IgD-negative memory B cell (primary cell): ENCODE results near the gene SMG7. TPM values are rescaled to one million over a fixed set of nuclear protein-coding genes. Genes with fewer than 3 reads are reported as not detected.

Experiments used
- H3K27ac Mint-ChIP-seq, 3 donors: one replicate each; pipeline ENCODE4 v1.8.0; 2020 to 2022; ENCODE audit warnings: mild to moderate bottlenecking in 3 of 3, mixed read lengths in 3 of 3, moderate library complexity in 1 of 3
- H3K27me3 Mint-ChIP-seq: one replicate; pipeline ENCODE4 v1.8.0; 2021; ENCODE audit warnings: mixed read lengths
- H3K36me3 Mint-ChIP-seq: one replicate; pipeline ENCODE4 v1.8.0; 2020; ENCODE audit warnings: mild to moderate bottlenecking, mixed read lengths
- H3K4me1 Mint-ChIP-seq, 3 donors: one replicate each; pipeline ENCODE4 v1.8.0; 2020 to 2022; ENCODE audit warnings: mixed read lengths in 3 of 3, mild to moderate bottlenecking in 1 of 3
- H3K4me3 Mint-ChIP-seq, 4 donors: one replicate each; pipeline ENCODE4 v1.8.0; 2020 to 2022; ENCODE audit warnings: mild to moderate bottlenecking in 4 of 4, mixed read lengths in 4 of 4, moderate library complexity in 3 of 4
- H3K9me3 Mint-ChIP-seq, 3 donors: one replicate each; pipeline ENCODE4 v1.8.0; 2020 to 2021; ENCODE audit warnings: mixed read lengths in 3 of 3, mild to moderate bottlenecking in 1 of 3
- polyA plus RNA-seq: library from polyadenylated mRNA; unstranded; fragments of 300-500 nt; fragmentation: Illumina TruSeq; gene quantifications from one replicate; pipeline ENCODE4 v1.2.3, GENCODE V29; 2021

The SMG7 gene
- polyA plus RNA-seq, 1 donor from 2014 or later: 34.4 TPM

DNA sequence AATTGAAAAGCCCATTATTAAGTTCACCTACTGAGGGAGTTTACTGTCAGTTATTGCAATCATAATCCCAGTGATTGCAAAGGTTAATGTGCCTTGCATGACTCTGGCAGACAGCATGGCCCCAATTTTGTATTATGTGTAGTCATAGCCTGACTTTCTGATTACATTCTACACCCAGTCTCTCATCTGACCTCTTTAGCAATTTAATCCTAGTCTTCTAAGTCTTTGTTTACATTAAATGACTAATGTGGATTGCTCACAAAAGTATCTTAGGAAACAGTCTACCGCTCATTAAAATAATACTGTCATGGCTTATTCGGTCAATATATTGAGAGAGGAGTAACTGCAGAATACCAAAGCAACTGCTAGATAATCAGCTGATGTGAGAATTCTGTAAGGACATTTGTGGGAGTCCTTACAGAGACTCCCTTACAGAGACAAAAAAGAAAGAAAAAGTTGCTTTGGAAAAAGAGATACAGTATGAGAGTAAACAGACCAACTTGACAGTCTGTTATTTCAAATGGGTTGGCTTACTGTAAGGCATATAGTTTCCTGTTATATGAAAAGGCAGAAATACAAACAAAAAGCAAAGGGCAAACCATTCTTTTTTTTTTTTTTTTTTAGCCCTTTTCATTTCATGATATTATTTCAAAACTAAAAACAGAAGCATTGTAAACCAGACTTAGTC lies 42.8 kb downstream of the SMG7 start:
- Mint-ChIP-seq H3K36me3 (no peaks in the 10 kb centered on the region), H3K27ac (peak overlapping the region in 1 of 3 donors; percentile 28), H3K4me3 (no peak overlapping the region), H3K4me1 (peaks cover 5 to 17% (median 7%) of the 10 kb centered on the region in 3 donors), H3K9me3 (no peaks in the 10 kb centered on the region), H3K27me3 (no peaks in the 10 kb centered on the region)

DNA sequence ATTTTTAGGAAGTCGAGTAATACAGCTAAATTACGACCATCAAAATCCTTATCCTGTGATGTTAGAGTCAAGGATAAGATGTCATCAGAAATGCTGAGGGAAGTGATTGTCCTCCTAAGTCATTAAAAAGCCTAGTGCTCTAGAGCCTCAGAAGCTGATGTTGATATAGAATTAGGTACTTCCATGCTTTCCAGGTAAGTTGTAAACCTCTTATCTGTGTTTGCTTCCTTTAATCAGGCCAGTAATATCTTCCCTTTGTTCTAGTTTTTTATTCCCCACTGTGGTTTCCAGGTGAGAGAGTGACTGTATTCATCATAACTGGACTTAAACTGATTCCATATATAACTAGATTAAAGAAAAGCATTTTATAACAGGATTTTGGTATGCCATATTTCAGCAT lies 44.4 kb downstream of the SMG7 start:
- H3K4me3 Mint-ChIP-seq: no peak overlapping the region
- H3K27me3 Mint-ChIP-seq: no peaks in the 10 kb centered on the region
- H3K36me3 Mint-ChIP-seq: peaks cover 5% of the 10 kb centered on the region
- no peak overlapping the region for H3K27ac Mint-ChIP-seq
- no peaks in the 10 kb centered on the region for H3K9me3 Mint-ChIP-seq
- peaks cover 2 to 10% (median 2%) of the 10 kb centered on the region in 3 donors for H3K4me1 Mint-ChIP-seq

- Mint-ChIP-seq H3K9me3 (no peaks in the 10 kb centered on the region), H3K36me3 (peaks cover 10% of the 10 kb centered on the region), H3K27ac (no peak overlapping the region), H3K4me3 (no peak overlapping the region), H3K4me1 (peaks cover 0 to 5% (median 0%) of the 10 kb centered on the region in 3 donors), H3K27me3 (no peaks in the 10 kb centered on the region)
Measured at GRCh38 chr1:183517401-183517800, 45.1 kb downstream of the SMG7 start.

DNA sequence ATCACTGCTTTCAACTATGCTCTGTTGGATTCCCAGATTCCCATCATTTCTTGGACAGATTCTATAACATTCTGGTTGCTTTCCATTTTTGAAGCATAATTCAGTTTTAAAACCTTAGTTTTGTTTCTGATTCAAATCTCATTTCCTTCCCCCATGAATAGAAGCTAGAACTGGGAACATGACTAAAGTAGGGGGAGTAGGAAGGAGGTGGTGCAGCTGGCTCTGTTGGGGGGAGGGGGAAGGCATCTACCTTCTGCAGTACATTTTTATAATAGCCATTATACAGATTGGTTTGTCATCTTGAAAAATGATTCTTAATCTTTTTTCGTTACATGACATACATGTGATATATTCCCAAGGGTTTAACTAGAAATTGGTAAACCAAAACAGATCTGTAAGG lies 48.1 kb downstream of the SMG7 start:
- Mint-ChIP-seq H3K27ac (peak overlapping the region in 1 of 3 donors; percentile 73), H3K27me3 (no peaks in the 10 kb centered on the region), H3K36me3 (peaks cover 10% of the 10 kb centered on the region), H3K4me1 (no peaks in the 10 kb centered on the region), H3K9me3 (no peaks in the 10 kb centered on the region), H3K4me3 (no peak overlapping the region)

DNA sequence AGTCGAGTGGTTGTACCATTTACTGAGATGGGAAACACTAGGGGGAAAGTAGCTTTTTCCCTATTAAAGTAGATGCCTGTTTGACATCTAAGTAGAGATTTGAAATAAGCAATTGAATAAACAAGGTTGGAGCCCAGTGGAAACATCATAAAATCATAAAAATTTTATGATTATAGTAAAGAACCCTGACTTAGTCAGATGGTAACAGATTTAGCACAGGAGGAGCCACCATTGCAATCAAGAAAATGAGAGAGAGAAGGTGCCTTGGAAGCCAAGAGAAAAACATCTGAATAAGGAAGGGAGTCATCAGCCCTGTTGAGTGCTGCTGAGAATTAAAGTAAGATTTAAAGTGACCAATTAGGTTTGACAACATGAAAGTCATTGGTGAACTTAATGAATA lies 49.8 kb downstream of the SMG7 start:
- Mint-ChIP-seq H3K36me3 (peaks cover 10% of the 10 kb centered on the region), H3K27ac (peak overlapping the region in 1 of 3 donors; percentile 87), H3K4me1 (no peaks in the 10 kb centered on the region), H3K4me3 (no peak overlapping the region), H3K27me3 (no peaks in the 10 kb centered on the region), H3K9me3 (no peaks in the 10 kb centered on the region)

DNA sequence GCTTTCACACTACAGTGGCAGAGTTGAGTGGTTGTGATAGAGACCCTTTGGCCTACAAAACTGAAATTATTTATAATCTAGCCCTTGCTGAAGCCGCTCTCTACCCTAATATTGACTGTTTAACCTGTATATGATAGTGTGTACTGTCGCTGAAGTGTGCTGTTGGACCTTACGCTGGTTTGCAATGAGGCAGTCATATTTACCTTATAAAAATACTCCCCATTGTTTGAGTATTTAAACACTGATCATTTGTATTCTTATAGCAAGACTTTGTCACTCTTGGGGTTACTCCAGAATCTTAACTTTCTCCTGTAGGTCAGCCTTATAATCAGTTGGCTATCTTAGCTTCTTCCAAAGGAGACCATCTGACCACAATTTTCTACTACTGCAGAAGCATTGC lies 56.3 kb downstream of the SMG7 start:
- Mint-ChIP-seq H3K27ac (no peak overlapping the region), H3K36me3 (no peaks in the 10 kb centered on the region), H3K27me3 (no peaks in the 10 kb centered on the region), H3K4me1 (no peaks in the 10 kb centered on the region), H3K4me3 (no peak overlapping the region), H3K9me3 (no peaks in the 10 kb centered on the region)

DNA sequence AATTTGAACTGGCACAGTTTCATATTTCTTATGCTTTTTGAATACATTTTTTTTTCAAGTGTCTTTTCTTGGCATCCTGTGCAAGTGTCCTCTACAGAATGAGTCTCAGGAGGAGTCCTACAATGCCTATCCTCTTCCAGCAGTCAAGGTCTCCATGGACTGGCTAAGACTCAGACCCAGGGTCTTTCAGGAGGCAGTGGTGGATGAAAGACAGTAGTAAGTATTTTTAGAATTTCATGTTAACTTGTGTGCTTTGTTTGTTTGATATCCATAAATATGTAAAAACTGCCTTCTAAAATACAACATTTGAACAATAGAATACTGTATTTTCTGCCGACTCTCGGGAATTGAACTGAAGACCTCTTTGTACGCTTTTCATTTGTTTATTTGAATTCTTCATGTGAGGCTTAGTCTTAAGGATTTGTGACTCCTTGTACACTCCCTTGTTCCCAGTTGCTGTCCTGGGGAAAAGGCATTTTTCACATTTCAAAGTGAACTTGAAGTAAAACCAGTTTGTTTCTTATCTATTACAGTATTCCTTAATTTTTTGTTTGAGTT lies 61.4 kb downstream of the SMG7 start:
- H3K36me3 Mint-ChIP-seq: peaks cover 6% of the 10 kb centered on the region
- H3K4me1 Mint-ChIP-seq: no peaks in the 10 kb centered on the region
- H3K4me3 Mint-ChIP-seq: no peak overlapping the region
- H3K27me3 Mint-ChIP-seq: no peaks in the 10 kb centered on the region
- H3K9me3 Mint-ChIP-seq: no peaks in the 10 kb centered on the region
- peak overlapping the region in 2 of 3 donors; percentile 16 to 25 for H3K27ac Mint-ChIP-seq

DNA sequence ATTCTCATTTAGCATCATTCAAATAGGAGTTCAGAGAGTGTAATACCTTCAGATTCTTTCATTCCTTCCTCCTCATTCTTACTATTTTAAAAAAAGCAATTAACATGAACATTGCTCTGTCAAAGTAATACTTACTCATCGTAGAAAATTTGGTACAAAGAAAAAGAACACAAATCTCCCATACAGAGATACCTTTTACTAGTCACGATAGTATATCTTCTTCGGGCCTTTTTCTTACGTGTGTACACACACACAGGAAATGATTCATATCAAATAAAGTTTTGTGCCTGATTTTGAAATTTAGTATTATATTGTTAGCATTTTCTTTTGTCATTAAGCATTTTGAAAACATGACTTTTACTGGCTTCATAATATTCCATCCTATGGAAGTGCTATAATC lies 65.1 kb downstream of the SMG7 start:
- Mint-ChIP-seq H3K4me1 (no peaks in the 10 kb centered on the region), H3K4me3 (no peak overlapping the region), H3K36me3 (peaks cover 9% of the 10 kb centered on the region), H3K9me3 (no peaks in the 10 kb centered on the region), H3K27ac (no peak overlapping the region), H3K27me3 (no peaks in the 10 kb centered on the region)

DNA sequence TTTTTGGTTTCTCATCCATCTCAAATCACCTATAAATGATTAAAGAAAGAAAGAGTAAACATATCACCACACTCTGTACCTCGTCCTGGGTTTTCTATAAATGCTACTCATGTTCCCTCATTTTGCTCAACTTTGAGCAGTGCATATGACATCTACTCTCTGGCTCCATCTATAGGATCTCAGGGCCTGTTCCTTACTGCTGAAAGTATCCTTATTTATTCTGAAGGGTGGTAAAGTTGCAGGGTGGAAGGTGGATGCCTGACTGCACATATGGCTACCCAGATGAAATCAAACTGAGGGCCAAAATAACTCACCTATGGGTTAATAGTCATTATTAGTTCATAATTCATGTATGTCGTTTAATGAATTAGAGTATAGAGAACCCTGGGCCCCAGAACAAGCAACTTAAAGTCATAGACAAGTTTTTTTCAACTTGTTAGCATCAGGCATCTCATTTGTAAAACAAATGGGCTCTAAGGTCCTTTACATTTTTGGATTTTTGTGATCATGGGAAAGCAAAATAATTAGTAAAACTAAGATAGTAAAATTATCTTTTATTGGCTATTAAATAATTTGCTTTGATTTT lies 71.4 kb downstream of the SMG7 start:
- peaks cover 4 to 23% (median 18%) of the 10 kb centered on the region in 3 donors for H3K4me1 Mint-ChIP-seq
- H3K36me3 Mint-ChIP-seq: peaks cover 11% of the 10 kb centered on the region
- H3K9me3 Mint-ChIP-seq: no peaks in the 10 kb centered on the region
- H3K27me3 Mint-ChIP-seq: no peaks in the 10 kb centered on the region
- H3K4me3 Mint-ChIP-seq: no peak overlapping the region
- H3K27ac Mint-ChIP-seq: peak overlapping the region in 1 of 3 donors; percentile 14

GRCh38 chr1:183544598-183545297 lies 72.4 kb downstream of the SMG7 start:
- H3K27me3 Mint-ChIP-seq: no peaks in the 10 kb centered on the region
- no peaks in the 10 kb centered on the region for H3K9me3 Mint-ChIP-seq
- no peak overlapping the region for H3K4me3 Mint-ChIP-seq
- H3K36me3 Mint-ChIP-seq: peaks cover 11% of the 10 kb centered on the region
- H3K27ac Mint-ChIP-seq: no peak overlapping the region
- H3K4me1 Mint-ChIP-seq: peaks cover 4 to 23% (median 18%) of the 10 kb centered on the region in 3 donors

GRCh38 chr1:183546427-183546826 lies 74.1 kb downstream of the SMG7 start:
- Mint-ChIP-seq H3K4me1 (peaks cover 4 to 23% (median 18%) of the 10 kb centered on the region in 3 donors), H3K9me3 (no peaks in the 10 kb centered on the region), H3K4me3 (no peak overlapping the region), H3K27me3 (no peaks in the 10 kb centered on the region), H3K27ac (peak overlapping the region in 1 of 3 donors; percentile 25), H3K36me3 (peaks cover 11% of the 10 kb centered on the region)

DNA sequence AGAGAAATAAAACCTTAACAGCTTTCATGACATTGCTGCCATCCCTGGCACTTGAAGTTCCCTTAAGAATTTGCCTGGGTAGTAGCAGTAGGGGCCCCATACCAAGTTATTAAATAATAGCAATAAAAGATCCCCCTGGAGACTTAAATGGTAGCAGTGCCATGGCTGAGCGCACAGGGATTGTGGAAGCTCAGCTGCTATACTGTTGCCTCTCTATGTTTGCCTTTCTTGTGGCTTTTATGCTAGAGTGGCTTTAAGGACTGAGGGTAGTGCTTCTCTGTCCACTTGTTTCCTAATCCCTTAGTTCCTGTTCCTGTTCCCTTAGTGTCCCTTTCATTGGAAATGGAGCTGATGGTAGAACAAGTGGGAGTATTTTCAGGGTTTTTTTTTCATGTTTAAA lies 75.8 kb downstream of the SMG7 start:
- Mint-ChIP-seq H3K9me3 (no peaks in the 10 kb centered on the region), H3K27ac (no peak overlapping the region), H3K27me3 (no peaks in the 10 kb centered on the region), H3K4me1 (peaks cover 4 to 23% (median 18%) of the 10 kb centered on the region in 3 donors), H3K36me3 (peaks cover 11% of the 10 kb centered on the region), H3K4me3 (no peak overlapping the region)

GRCh38 chr1:183550915-183551314 lies 78.6 kb downstream of the SMG7 start:
- Mint-ChIP-seq H3K36me3 (peaks cover 5% of the 10 kb centered on the region), H3K4me3 (no peak overlapping the region), H3K27ac (no peak overlapping the region), H3K27me3 (no peaks in the 10 kb centered on the region), H3K4me1 (peaks cover 12 to 22% (median 19%) of the 10 kb centered on the region in 3 donors), H3K9me3 (no peaks in the 10 kb centered on the region)

- Mint-ChIP-seq H3K4me3 (no peak overlapping the region), H3K9me3 (no peaks in the 10 kb centered on the region), H3K27ac (no peak overlapping the region), H3K27me3 (no peaks in the 10 kb centered on the region), H3K4me1 (peaks cover 9 to 19% (median 15%) of the 10 kb centered on the region in 3 donors), H3K36me3 (peaks cover 3% of the 10 kb centered on the region)
Measured at GRCh38 chr1:183551924-183552323, 79.6 kb downstream of the SMG7 start.

DNA sequence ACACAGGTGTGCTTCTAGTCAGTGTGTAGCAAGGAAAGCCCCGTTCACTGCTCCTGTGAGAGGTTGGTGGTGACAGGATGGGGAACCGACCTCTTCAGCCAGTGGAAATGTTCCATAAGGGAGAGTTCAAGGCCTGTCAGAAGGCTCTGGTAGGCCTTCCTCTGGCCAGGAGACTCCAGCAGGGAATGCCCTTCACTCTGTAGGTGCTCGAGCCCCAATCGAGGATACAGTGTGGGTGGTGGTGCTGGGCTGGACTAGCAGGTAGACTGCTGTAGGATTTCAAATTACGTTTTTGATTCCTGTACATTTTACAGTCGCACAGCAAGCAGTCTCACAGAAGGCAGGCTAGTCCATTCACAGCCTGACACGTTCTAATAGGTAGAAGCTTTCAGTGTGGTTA lies 80.1 kb downstream of the SMG7 start:
- H3K4me3 Mint-ChIP-seq: no peak overlapping the region
- H3K9me3 Mint-ChIP-seq: no peaks in the 10 kb centered on the region
- no peak overlapping the region for H3K27ac Mint-ChIP-seq
- peaks cover 3% of the 10 kb centered on the region for H3K36me3 Mint-ChIP-seq
- H3K4me1 Mint-ChIP-seq: peaks cover 9 to 14% (median 10%) of the 10 kb centered on the region in 3 donors
- no peaks in the 10 kb centered on the region for H3K27me3 Mint-ChIP-seq
